H1 (cell line): ENCODE measurements around the gene SLC5A11. TPM values are rescaled to one million over a fixed set of nuclear protein-coding genes. Genes with fewer than 3 reads are reported as not detected.
A peak's percentile ranks its signal among the peaks of the same experiment; 100 is the strongest.

ENCODE experiments used
- CTCF ChIA-PET: fragments of 300-600 bp; sonication (Branson Sonifier 250); formaldehyde crosslinking; loops from one replicate; lab custom pipeline; 2021; ENCODE audit not compliant: partially characterized antibody; lab: Charles Lee
- POLR2A ChIA-PET: fragments of 300-600 bp; sonication (Branson Sonifier 250); formaldehyde crosslinking; loops from one replicate; lab custom pipeline; 2021; ENCODE audit warnings: inconsistent platforms; ENCODE audit not compliant: partially characterized antibody; lab: Charles Lee
- DNase-seq, 2 experiments: peaks; one replicate each; pipeline versions ENCODE4 v3.0.0 to v3.0.0-alpha.2; 2010 to 2022; ENCODE audit warnings: low spot score in 2 of 2, low read depth in 1 of 2, mixed read lengths in 1 of 2
- FAIRE-seq: peaks from 2 replicates; lab custom pipeline; 2011; peaks lifted over from hg19 to GRCh38; lab: Jason Lieb, UNC
- H2AFZ ChIP-seq: 2 replicates; pipeline ENCODE4 v1.8.1; 2012; ENCODE audit warnings: low read length, inconsistent platforms
- H2AK5ac ChIP-seq: 2 replicates; pipeline ENCODE4 v1.6.1; 2013; ENCODE audit warnings: low read depth, low read length
- H2BK120ac ChIP-seq: replicated peaks from 2 replicates; pipeline ENCODE3; 2013; ENCODE audit warnings: low read depth, low read length, inconsistent platforms
- H2BK12ac ChIP-seq: 2 replicates; pipeline ENCODE4 v1.6.1; 2013; ENCODE audit warnings: low read depth, low read length
- H2BK15ac ChIP-seq: 2 replicates; pipeline ENCODE4 v1.6.1; 2013; ENCODE audit warnings: low read length
- H2BK20ac ChIP-seq: 2 replicates; pipeline ENCODE4 v1.6.1; 2013; ENCODE audit warnings: low read length
- H2BK5ac ChIP-seq: 2 replicates; pipeline ENCODE4 v1.6.1; 2013; ENCODE audit warnings: low read depth, low read length
- H3K14ac ChIP-seq: 2 replicates; pipeline ENCODE4 v1.6.1; 2013; ENCODE audit warnings: inconsistent platforms; ENCODE audit not compliant: insufficient read length
- H3K18ac ChIP-seq: 2 replicates; pipeline ENCODE4 v1.6.1; 2013; ENCODE audit warnings: low read length; ENCODE audit errors: extremely low read depth
- H3K23ac ChIP-seq: 2 replicates; pipeline ENCODE4 v1.6.1; 2013; ENCODE audit warnings: inconsistent platforms; ENCODE audit not compliant: insufficient read length
- H3K23me2 ChIP-seq: 2 replicates; pipeline ENCODE4 v1.6.1; 2013; ENCODE audit warnings: low read depth, low read length
- H3K27ac ChIP-seq: 2 replicates; pipeline ENCODE4 v1.6.1; 2011; ENCODE audit warnings: low read depth, low read length, inconsistent platforms
- H3K27me3 ChIP-seq, 4 experiments: replicated peaks in 1 of 4; 1 replicate in 1 of 4; 2 replicates in 3 of 4; pipeline versions ENCODE4 v1.6.1 to v1.8.1; 2011 to 2013; ENCODE audit warnings: low read length in 3 of 4, mild to moderate bottlenecking in 3 of 4, inconsistent platforms in 2 of 4, mixed read lengths in 2 of 4, moderate library complexity in 1 of 4; ENCODE audit not compliant: control insufficient read depth in 3 of 4, insufficient read depth in 3 of 4; ENCODE audit errors: extremely low read depth in 1 of 4
- H3K36me3 ChIP-seq, 4 experiments: 2 replicates each; pipeline versions ENCODE4 v1.6.1 to v1.8.1; 2011 to 2013; ENCODE audit warnings: mild to moderate bottlenecking in 4 of 4, low read length in 3 of 4, moderate library complexity in 2 of 4, control low read depth in 1 of 4, inconsistent platforms in 1 of 4; ENCODE audit not compliant: insufficient read depth in 4 of 4, control insufficient read depth in 2 of 4
- H3K4ac ChIP-seq: replicated peaks from 2 replicates; pipeline ENCODE3; 2013; ENCODE audit warnings: low read length, low read depth, mixed read lengths, inconsistent platforms; ENCODE audit not compliant: insufficient read length
- H3K4me1 ChIP-seq, 4 experiments: replicated peaks in 1 of 4; 1 replicate in 1 of 4; 2 replicates in 3 of 4; pipeline versions ENCODE4 v1.6.1 to v1.8.1; 2011 to 2013; ENCODE audit warnings: low read length in 3 of 4, inconsistent platforms in 2 of 4, mixed read lengths in 1 of 4; ENCODE audit not compliant: insufficient read depth in 4 of 4, control insufficient read depth in 3 of 4
- H3K4me2 ChIP-seq, 2 experiments: 2 replicates each; pipeline versions ENCODE4 v1.6.1 to v1.8.1; 2011 to 2013; ENCODE audit warnings: low read depth in 2 of 2, low read length in 2 of 2, control low read depth in 1 of 2, inconsistent platforms in 1 of 2, mild to moderate bottlenecking in 1 of 2; ENCODE audit not compliant: insufficient read depth in 1 of 2
- H3K4me3 ChIP-seq, 4 experiments: fragments of 200-600, 300-600 bp in 1 of 4; sonication (generic), shearing (Covaris generic), sonication (Bioruptor Twin) in 1 of 4; 2 replicates each; pipeline versions ENCODE4 v1.5.1 to v1.8.1; 2011 to 2016; ENCODE audit warnings: low read length in 4 of 4, low read depth in 3 of 4, control low read depth in 2 of 4, inconsistent platforms in 2 of 4, mild to moderate bottlenecking in 2 of 4, mixed read lengths in 1 of 4, moderate library complexity in 1 of 4; ENCODE audit not compliant: insufficient read depth in 2 of 4; ENCODE audit errors: extremely low read depth in 1 of 4
- H3K56ac ChIP-seq: replicated peaks from 2 replicates; pipeline ENCODE3; 2013; ENCODE audit warnings: low read depth, mild to moderate bottlenecking, mixed read lengths, low read length, inconsistent platforms; ENCODE audit not compliant: insufficient read length
- H3K79me1 ChIP-seq: 2 replicates; pipeline ENCODE4 v1.6.1; 2013; ENCODE audit warnings: low read depth, low read length, control low read depth
- H3K79me2 ChIP-seq, 2 experiments: 2 replicates each; pipeline versions ENCODE4 v1.6.1 to v1.8.1; 2012 to 2013; ENCODE audit warnings: low read length in 2 of 2, mild to moderate bottlenecking in 2 of 2, inconsistent platforms in 1 of 2; ENCODE audit not compliant: insufficient read depth in 2 of 2, control insufficient read depth in 1 of 2
- H3K9ac ChIP-seq, 4 experiments: replicated peaks in 1 of 4; 1 replicate in 1 of 4; 2 replicates in 3 of 4; pipeline versions ENCODE4 v1.6.1 to v1.8.1; 2011 to 2013; ENCODE audit warnings: low read depth in 3 of 4, low read length in 3 of 4, control low read depth in 2 of 4, mild to moderate bottlenecking in 2 of 4, moderate library complexity in 2 of 4, inconsistent platforms in 1 of 4; ENCODE audit errors: extremely low read depth in 1 of 4
- H3K9me3 ChIP-seq, 2 experiments: 2 replicates each; pipeline versions ENCODE4 v1.6.1 to v1.8.1; 2012 to 2013; ENCODE audit warnings: mild to moderate bottlenecking in 2 of 2, moderate library complexity in 2 of 2, control low read depth in 1 of 2, inconsistent platforms in 1 of 2, low read depth in 1 of 2, low read length in 1 of 2, mixed read lengths in 1 of 2; ENCODE audit not compliant: insufficient read depth in 2 of 2
- H4K20me1 ChIP-seq, 2 experiments: replicated peaks in 1 of 2; 2 replicates each; pipeline versions ENCODE3 to v1.8.1; 2011 to 2013; ENCODE audit warnings: inconsistent platforms in 2 of 2, low read length in 2 of 2, mild to moderate bottlenecking in 1 of 2; ENCODE audit not compliant: insufficient read depth in 2 of 2, control insufficient read depth in 1 of 2
- H4K5ac ChIP-seq: 2 replicates; pipeline ENCODE4 v1.6.1; 2013; ENCODE audit warnings: low read length, low read depth, mixed read lengths, inconsistent platforms; ENCODE audit not compliant: insufficient read length
- H4K8ac ChIP-seq: 2 replicates; pipeline ENCODE4 v1.8.0; 2013; ENCODE audit warnings: mild to moderate bottlenecking, moderate library complexity, low read length, inconsistent platforms; ENCODE audit not compliant: insufficient read depth; ENCODE audit errors: extremely low read depth
- H4K91ac ChIP-seq: replicated peaks from 2 replicates; pipeline ENCODE3; 2013; ENCODE audit warnings: low read length, mixed read lengths, inconsistent platforms; ENCODE audit not compliant: insufficient read length
- ASH2L ChIP-seq: fragments of 200-600, 300-600 bp; sonication (generic); IDR thresholded peaks from one replicate; pipeline ENCODE4 v1.7.1; 2017; ENCODE audit warnings: low read length
- CTBP2 ChIP-seq: IDR thresholded peaks from 2 replicates; pipeline ENCODE4 v1.7.0; 2011; ENCODE audit warnings: borderline replicate concordance, mild to moderate bottlenecking, moderate library complexity, mixed read lengths, low read length; ENCODE audit not compliant: insufficient read depth, insufficient read length
- GTF2F1 ChIP-seq: IDR thresholded peaks from 2 replicates; pipeline ENCODE4 v1.6.1; 2012; ENCODE audit warnings: low read depth, low read length, improper control_type of control experiment, borderline replicate concordance
- JUND ChIP-seq: IDR thresholded peaks from 2 replicates; pipeline ENCODE4 v1.6.1; 2011; ENCODE audit warnings: mild to moderate bottlenecking, improper control_type of control experiment, low read length
- POLR2A ChIP-seq, 2 experiments: IDR thresholded peaks; 1 replicate in 1 of 2; 2 replicates in 1 of 2; pipeline ENCODE4 v1.6.1; 2011; ENCODE audit warnings: low read depth in 2 of 2, low read length in 2 of 2, mild to moderate bottlenecking in 2 of 2; ENCODE audit errors: control extremely low read depth in 1 of 2
- POLR2AphosphoS5 ChIP-seq: IDR thresholded peaks from 2 replicates; pipeline ENCODE4 v1.6.1; 2011; ENCODE audit warnings: low read depth, low read length
- RNF2 ChIP-seq: fragments of 200-900, 300-1000 bp; sonication (generic); IDR thresholded peaks from 2 replicates; pipeline ENCODE4 v1.7.1; 2016; ENCODE audit warnings: borderline replicate concordance, low read depth, mild to moderate bottlenecking, antibody characterized with exemption, low read length; ENCODE audit not compliant: poor library complexity, severe bottlenecking; ENCODE audit errors: missing control alignments
- TBP ChIP-seq: IDR thresholded peaks from 2 replicates; pipeline ENCODE4 v1.6.1; 2011; ENCODE audit warnings: low read depth, low read length, improper control_type of control experiment
- ZNF274 ChIP-seq: IDR thresholded peaks from 2 replicates; pipeline ENCODE4 v1.7.0; 2012; ENCODE audit warnings: low read length, borderline replicate concordance; ENCODE audit errors: extremely low read depth
- WGBS, 2 experiments: shearing (Covaris generic) in 1 of 2; methylation state at CpG; one replicate each; pipeline versions ENCODE4 v1.1.6 to v1.1.7; 2013 to 2015; ENCODE audit warnings: low lambda C conversion rate in 2 of 2, mixed read lengths in 2 of 2, inconsistent platforms in 1 of 2, low coverage in 1 of 2, missing lambda C conversion rate in 1 of 2; ENCODE audit not compliant: insufficient replicate concordance in 2 of 2, insufficient coverage in 1 of 2, insufficient read length in 1 of 2; ENCODE audit errors: extremely low coverage in 1 of 2, missing lambda C conversion rate in 1 of 2; 5-methylcytosine and 5-hydroxymethylcytosine counted together
- polyA plus RNA-seq, 7 experiments: library from polyadenylated mRNA; depleted of rRNA in 3 of 7; stranded (reverse) in 5 of 7; unstranded in 2 of 7; fragments of >200 nt in 5 of 7; fragments of 200-250 nt in 2 of 7; gene quantifications; 1 replicate in 5 of 7; 2 replicates in 1 of 7; 4 replicates in 1 of 7; pipeline versions ENCODE4 v1.2.1 to v1.2.3, GENCODE V29; 2011 to 2013; ENCODE audit warnings: missing spikeins in 2 of 7, mixed read lengths in 2 of 7
- total RNA-seq: library from RNA; stranded (reverse); fragmentation: NEBNext Ultra II Directional; extraction: Animal tissue kit (Norgen Biotek cat#: 25700); gene quantifications from 2 replicates; pipeline ENCODE4 v1.2.1, GENCODE V29; 2021

Gene SLC5A11
- total and polyA plus RNA-seq, 2 of the 8 experiments (the other 6 are each of a cell fraction or from before 2014, with no cell fraction given), result 0.26 to 0.59 TPM

GRCh38 chr16:24821129-24821528 lies 24.6 kb upstream of the SLC5A11 start:
- no peak overlapping the region for H3K18ac ChIP-seq
- no peak overlapping the region for H2AFZ ChIP-seq
- ChIA-PET POLR2A (interaction anchor here (1.3 kb wide), 1 partner anchor 21 kb away, joined by 3 read pairs; no protein-coding TSS in a partner anchor), CTCF (interaction anchor here (0.7 kb wide), 2 partner anchors 240 to 253 kb away, joined by 3 read pairs; no protein-coding TSS in a partner anchor)
- H3K9ac ChIP-seq, result no peak overlapping the region
- no peak overlapping the region for H2AK5ac ChIP-seq
- no peak overlapping the region; the same call in 1 of the 2 replicates for H2BK5ac ChIP-seq
- no peaks in the 10 kb centered on the region for H3K23me2 ChIP-seq
- H4K5ac ChIP-seq, result no peak overlapping the region
- TF ChIP-seq TBP (no peak), POLR2A (IDR thresholded peaks at IDR 0.05; ENCODE audit: control extremely low read depth in 1 of 2, low read depth in 2 of 2, low read length in 2 of 2) (no peak), ASH2L (no peak), RNF2 (no peak), ZNF274 (no peak), JUND (no peak), POLR2AphosphoS5 (no peak), CTBP2 (no peak), GTF2F1 (no peak)
- no peak overlapping the region for H4K91ac ChIP-seq
- no peaks in the 10 kb centered on the region for H3K9me3 ChIP-seq
- no peak overlapping the region for H3K23ac ChIP-seq
- H2BK12ac ChIP-seq, result no peak overlapping the region
- no peak overlapping the region for H2BK20ac ChIP-seq
- no peak overlapping the region for H3K56ac ChIP-seq
- H4K20me1 ChIP-seq, result peaks cover 5 to 25% of the 10 kb centered on the region in 2 experiments
- H4K8ac ChIP-seq, result 0 out of 2 replicates have a peak overlapping the region, but pooled peaks have one; percentile 12
- peaks cover 2% of the 10 kb centered on the region; the same call in 1 of the 2 replicates for H3K79me1 ChIP-seq
- H3K4ac ChIP-seq, result no peak overlapping the region
- no peak overlapping the region for H3K4me2 ChIP-seq
- WGBS, 2 experiments, result 88% methylated on average over 9 of the region's 9 CpGs; no CpG with 5 or more reads in 1 of the 2 experiments
- H3K27ac ChIP-seq, result no peak overlapping the region
- H3K36me3 ChIP-seq, result peaks cover 47 to 96% (median 76%) of the 10 kb centered on the region in 4 experiments
- no peaks in the 10 kb centered on the region for H3K27me3 ChIP-seq
- no peak overlapping the region for H3K4me3 ChIP-seq
- no peak overlapping the region for H2BK15ac ChIP-seq
- no peak overlapping the region for H2BK120ac ChIP-seq
- H3K4me1 ChIP-seq, result no peaks in the 10 kb centered on the region
- DNase-seq (no peak), FAIRE-seq (no peak)
- H3K14ac ChIP-seq, result no peak overlapping the region
- no peaks in the 10 kb centered on the region for H3K79me2 ChIP-seq
